K562 (cell line): ENCODE data around the gene TBC1D2B. TPM values are rescaled to one million over a fixed set of nuclear protein-coding genes. Genes with fewer than 3 reads are reported as not detected.

Source experiments
- ATAC-seq: fragments of 200-7000 bp; cut with Tn5 transposase; 3 replicates; pipeline ENCODE4 v1.9.1; 2020; ENCODE audit warnings: moderate library complexity
- Bru-seq: library from RNA; stranded (reverse); fragments of 400-500 nt; gene quantifications from one replicate; lab custom pipeline; 2021; lab: Mats Ljungman, UMichigan
- BruChase-seq, 2 experiments: library from RNA; stranded (reverse); fragments of 400-500 nt; gene quantifications; one replicate each; lab custom pipeline; 2021; lab: Mats Ljungman, UMichigan
- BruUV-seq: library from RNA; stranded (reverse); fragments of 400-500 nt; replicated peaks from 2 replicates; lab custom pipeline; 2021; lab: Mats Ljungman, UMichigan
- CTCF ChIA-PET: fragments of 300-600 bp; formaldehyde crosslinking; extraction: SDS; loops from one replicate; lab custom pipeline; 2021; ENCODE audit warnings: low intra/inter-chr PET ratio; lab: Yijun Ruan, JAX
- POLR2A ChIA-PET: fragments of 300-600, 350-650 bp; sonication (Branson Sonifier 250); formaldehyde crosslinking; extraction: SDS; loops from one replicate; lab custom pipeline; 2021; ENCODE audit warnings: antibody characterized with exemption, inconsistent platforms; lab: Yijun Ruan, JAX
- DNase-seq, 4 experiments: peaks; one replicate each; pipeline versions ENCODE4 v3.0.0 to v3.0.0-alpha.2; 2011 to 2018; ENCODE audit warnings: low spot score in 3 of 4, mixed read lengths in 3 of 4; ENCODE audit errors: extremely low read depth in 1 of 4
- FAIRE-seq: peaks from 2 replicates; lab custom pipeline; 2011; peaks lifted over from hg19 to GRCh38; lab: Jason Lieb, UNC
- H2AFZ ChIP-seq: 2 replicates; pipeline ENCODE4 v1.6.0; 2011; ENCODE audit warnings: low read depth, low read length, control low read depth, inconsistent platforms
- H3K27ac ChIP-seq: fragments of 200-600 bp; 3 replicates; pipeline ENCODE4 v1.8.0; 2011; ENCODE audit warnings: low read depth, mild to moderate bottlenecking, control low read depth, inconsistent platforms, low read length, moderate library complexity, mixed read lengths; ENCODE audit errors: extremely low read depth
- H3K27me3 ChIP-seq, 2 experiments: fragments of 300-600 bp in 1 of 2; 2 replicates in 1 of 2; 3 replicates in 1 of 2; pipeline versions ENCODE4 v1.6.0 to v1.8.0; 2011; ENCODE audit warnings: inconsistent platforms in 2 of 2, low read length in 2 of 2, mild to moderate bottlenecking in 1 of 2, mixed read lengths in 1 of 2, moderate library complexity in 1 of 2; ENCODE audit not compliant: control insufficient read depth in 2 of 2, insufficient read depth in 2 of 2
- H3K36me3 ChIP-seq: fragments of 300-600 bp; 3 replicates; pipeline ENCODE4 v1.8.0; 2011; ENCODE audit warnings: mild to moderate bottlenecking, low read length, inconsistent platforms; ENCODE audit not compliant: control insufficient read depth, insufficient read depth
- H3K4me1 ChIP-seq, 2 experiments: fragments of 200-600 bp in 1 of 2; replicated peaks in 1 of 2; 2 replicates in 1 of 2; 3 replicates in 1 of 2; pipeline versions ENCODE4 v1.5.1 to v1.8.0; 2011; ENCODE audit warnings: inconsistent platforms in 2 of 2, low read length in 2 of 2, mild to moderate bottlenecking in 1 of 2, mixed read lengths in 1 of 2, moderate library complexity in 1 of 2; ENCODE audit not compliant: control insufficient read depth in 2 of 2, insufficient read depth in 2 of 2
- H3K4me2 ChIP-seq: 2 replicates; pipeline ENCODE4 v1.6.1; 2011; ENCODE audit warnings: low read length, control low read depth, inconsistent platforms, mixed read lengths; ENCODE audit not compliant: insufficient read depth
- H3K4me3 ChIP-seq: fragments of 200-600 bp; sonication (generic), shearing (Covaris generic); 2 replicates; pipeline ENCODE4 v1.5.1; 2016; ENCODE audit warnings: control low read depth, inconsistent platforms
- H3K79me2 ChIP-seq: fragments of 200-600 bp; 3 replicates; pipeline ENCODE4 v1.8.0; 2011; ENCODE audit warnings: low read length, inconsistent platforms; ENCODE audit not compliant: control insufficient read depth, insufficient read depth
- H3K9ac ChIP-seq, 2 experiments: 2 replicates each; pipeline versions ENCODE4 v1.6.0 to v1.6.1; 2011; ENCODE audit warnings: low read depth in 2 of 2, low read length in 2 of 2, control low read depth in 1 of 2, inconsistent platforms in 1 of 2, mild to moderate bottlenecking in 1 of 2, mixed read lengths in 1 of 2; ENCODE audit not compliant: insufficient read depth in 1 of 2
- H3K9me1 ChIP-seq: one replicate; pipeline ENCODE4 v1.6.0; 2011; ENCODE audit warnings: inconsistent platforms, mild to moderate bottlenecking, low read length, moderate library complexity; ENCODE audit not compliant: control insufficient read depth, insufficient read depth
- H3K9me3 ChIP-seq: replicated peaks from 2 replicates; pipeline ENCODE4 v1.5.1; 2011; ENCODE audit warnings: low read depth, low read length, inconsistent platforms; ENCODE audit not compliant: control insufficient read depth, insufficient read depth
- H4K20me1 ChIP-seq: replicated peaks from 2 replicates; pipeline ENCODE4 v1.6.1; 2011; ENCODE audit warnings: low read length, inconsistent platforms, mixed read lengths; ENCODE audit not compliant: control insufficient read depth, insufficient read depth
- CTBP1 ChIP-seq: fragments of 450-650 bp; IDR thresholded peaks from 2 replicates; pipeline ENCODE4 v1.6.1; 2016; ENCODE audit warnings: borderline replicate concordance
- HNRNPLL ChIP-seq: fragments of 200-400 bp; formaldehyde crosslinking; IDR thresholded peaks from 2 replicates; pipeline ENCODE4 v1.6.1; 2017; ENCODE audit warnings: low read length, low read depth, mild to moderate bottlenecking; ENCODE audit not compliant: poor library complexity, severe bottlenecking
- NEUROD1 ChIP-seq: fragments of 150-350 bp; IDR thresholded peaks from 2 replicates; pipeline ENCODE4 v1.6.1; 2014; ENCODE audit warnings: borderline replicate concordance, low read length, low read depth; ENCODE audit not compliant: partially characterized antibody
- TEAD1 ChIP-seq, 2 experiments: fragments of 450-650 bp in 1 of 2; sonication (generic) in 1 of 2; formaldehyde crosslinking; IDR thresholded peaks; 2 replicates each; pipeline versions ENCODE4 v1.4.0 to v1.8.0; 2020 to 2022; ENCODE audit warnings: mild to moderate bottlenecking in 2 of 2, missing genetic modification reagents in 1 of 2
- TRIM24 ChIP-seq, 2 experiments: fragments of 450-650 bp; IDR thresholded peaks; 2 replicates each; pipeline ENCODE4 v1.6.1; 2016
- YY1 ChIP-seq, 3 experiments: IDR thresholded peaks; 2 replicates each; pipeline ENCODE4 v1.6.1; 2011; ENCODE audit warnings: low read length in 2 of 3, mild to moderate bottlenecking in 2 of 3, moderate library complexity in 2 of 3, borderline replicate concordance in 1 of 3, control low read depth in 1 of 3, low read depth in 1 of 3; ENCODE audit not compliant: insufficient read depth in 3 of 3, insufficient replicate concordance in 2 of 3, control insufficient read depth in 1 of 3, insufficient read length in 1 of 3; ENCODE audit errors: extremely low read depth in 1 of 3
- ZNF143 ChIP-seq: sonication (generic); formaldehyde crosslinking; IDR thresholded peaks from 2 replicates; pipeline ENCODE4 v1.9.0; 2022; ENCODE audit warnings: mild to moderate bottlenecking, missing genetic modification reagents
- WGBS: fragments of 100-300 bp; shearing (Covaris generic); methylation state at CpG from one replicate; pipeline ENCODE4 v1.1.6; 2016; ENCODE audit warnings: low coverage, mixed read lengths; ENCODE audit not compliant: insufficient coverage; ENCODE audit errors: missing lambda C conversion rate; 5-methylcytosine and 5-hydroxymethylcytosine counted together
- in situ Hi-C: fragments of 300-500 bp; cut with MboI; formaldehyde crosslinking; loops from 4 replicates; pipeline ENCODE4 v1.15.0; 2018; ENCODE audit warnings: inconsistent platforms, mixed read lengths
- intact Hi-C: fragments of 100-400 bp; cut with micrococcal nuclease; formaldehyde crosslinking; loops from 2 replicates; pipeline ENCODE4 v1.14.2; 2022
- long read RNA-seq, 3 experiments: library from polyadenylated mRNA in 2 of 3; library from RNA in 1 of 3; unstranded in 2 of 3; stranded (forward) in 1 of 3; transcript quantifications; one replicate each; pipeline ENCODE4 v2.0.0, GENCODE V29; 2019 to 2022
- polyA minus RNA-seq, 3 experiments: library from RNA; depleted of rRNA, polyadenylated mRNA; stranded (reverse); fragments of >200 nt; gene quantifications; 2 replicates each; pipeline ENCODE4 v1.2.3, GENCODE V29; 2011
- polyA plus RNA-seq, 8 experiments: library from polyadenylated mRNA; depleted of rRNA in 4 of 8; stranded (reverse) in 5 of 8; unstranded in 3 of 8; fragments of >200 nt; fragmentation: Nextera tagmentation in 2 of 8; fragmentation: Illumina TruSeq in 1 of 8; extraction: Ambion mirVana in 2 of 8; extraction: Trizol in 1 of 8; gene quantifications; 2 replicates each; pipeline versions ENCODE4 v1.2.1 to v1.2.3, GENCODE V29; 2011 to 2014; ENCODE audit warnings: inconsistent platforms in 1 of 8, missing spikeins in 1 of 8
- total RNA-seq, 7 experiments: library from RNA; depleted of rRNA in 6 of 7; stranded (reverse); fragments of >200 nt in 6 of 7; fragmentation: Illumina TruSeq in 2 of 7; extraction: Trizol in 2 of 7; gene quantifications; 2 replicates each; pipeline versions ENCODE4 v1.2.1 to v1.2.3, GENCODE V29; 2011 to 2021; ENCODE audit warnings: low replicate concordance in 1 of 7
- TF ChIP-seq, protein P1 (sequence below): IDR thresholded peaks from 2 replicates; pipeline ENCODE4 v1.6.1; 2011; ENCODE audit warnings: borderline replicate concordance, low read depth, mild to moderate bottlenecking, moderate library complexity, low read length; ENCODE audit not compliant: insufficient read depth, poor library complexity, severe bottlenecking
- TF ChIP-seq, protein P2 (sequence below), 2 experiments: IDR thresholded peaks; 2 replicates each; pipeline ENCODE4 v1.6.1; 2011; ENCODE audit warnings: borderline replicate concordance in 1 of 2, control low read depth in 1 of 2, low read depth in 1 of 2, low read length in 1 of 2, mild to moderate bottlenecking in 1 of 2, mixed read lengths in 1 of 2, moderate library complexity in 1 of 2; ENCODE audit not compliant: insufficient read depth in 1 of 2, insufficient read length in 1 of 2, poor library complexity in 1 of 2, severe bottlenecking in 1 of 2; ENCODE audit errors: extremely low read depth in 1 of 2

TBC1D2B gene
- total RNA-seq (2011; cell fraction: chromatin; rRNA removed; ENCODE audit: low replicate concordance), result 51.5 and 55.8 TPM in 2 replicates
- 24.0 and 27.9 TPM in 2 replicates for total RNA-seq (2011; cell fraction: nucleolus; rRNA removed)
- 23.0 and 24.5 TPM in 2 replicates for total RNA-seq (2011; cell fraction: nucleoplasm; rRNA removed)
- total RNA-seq (2014; rRNA removed) (5.1 and 6.2 TPM in 2 replicates), total RNA-seq (2014; rRNA removed; fragmentation: Illumina TruSeq; extraction: Trizol) (8.9 and 9.3 TPM in 2 replicates), total RNA-seq (2015; rRNA removed; fragmentation: Illumina TruSeq; extraction: Trizol) (7.8 and 8.9 TPM in 2 replicates), total RNA-seq (2021) (10.1 and 10.7 TPM in 2 replicates), polyA plus RNA-seq (2011; rRNA removed) (13.7 and 16.3 TPM in 2 replicates), polyA plus RNA-seq (2014; fragmentation: Illumina TruSeq; extraction: Trizol) (7.7 and 9.2 TPM in 2 replicates), polyA plus RNA-seq (2014; fragmentation: Nextera tagmentation; extraction: Ambion mirVana) (under 1 TPM; 0.15 to 0.48 TPM), polyA plus RNA-seq (2014; rRNA removed) (6.5 and 6.9 TPM in 2 replicates), polyA minus RNA-seq (2011; rRNA and poly(A)+ RNA removed) (10.0 and 13.7 TPM in 2 replicates), Bru-seq, nascent RNA (percentile 60 among the genes with signal in this experiment), BruChase-seq, experiment 1, labeled RNA remaining after a 2-hour chase (percentile 60 among the genes with signal in this experiment), BruChase-seq, experiment 2, labeled RNA remaining after a 6-hour chase (percentile 62 among the genes with signal in this experiment)
- polyA plus RNA-seq (2011; cell fraction: cytosol; rRNA removed), result 9.0 and 12.5 TPM in 2 replicates
- 28.9 and 35.0 TPM in 2 replicates for polyA plus RNA-seq (2011; cell fraction: nucleus; rRNA removed)
- 5.8 and 15.9 TPM in 2 replicates for polyA plus RNA-seq (2012)
- polyA minus RNA-seq (2011; cell fraction: cytosol; rRNA and poly(A)+ RNA removed), result 5.5 and 8.6 TPM in 2 replicates
- polyA minus RNA-seq (2011; cell fraction: nucleus; rRNA and poly(A)+ RNA removed), result 7.5 and 11.8 TPM in 2 replicates
- long read RNA-seq, experiment 1, full-length matches to known transcripts, result 24 of 34 reads
- long read RNA-seq, experiment 1, partial matches to known transcripts, result 4 of 34 reads
- long read RNA-seq, experiment 1, other reads (novel, unspliced or antisense), result 6 of 34 reads
- long read RNA-seq, experiment 2, full-length matches to known transcripts, result 6 of 10 reads
- long read RNA-seq, experiment 2, partial matches to known transcripts, result 3 of 10 reads
- long read RNA-seq, experiment 2, other reads (novel, unspliced or antisense), result 1 of 10 reads
- long read RNA-seq, experiment 3, result 0 reads

DNA sequence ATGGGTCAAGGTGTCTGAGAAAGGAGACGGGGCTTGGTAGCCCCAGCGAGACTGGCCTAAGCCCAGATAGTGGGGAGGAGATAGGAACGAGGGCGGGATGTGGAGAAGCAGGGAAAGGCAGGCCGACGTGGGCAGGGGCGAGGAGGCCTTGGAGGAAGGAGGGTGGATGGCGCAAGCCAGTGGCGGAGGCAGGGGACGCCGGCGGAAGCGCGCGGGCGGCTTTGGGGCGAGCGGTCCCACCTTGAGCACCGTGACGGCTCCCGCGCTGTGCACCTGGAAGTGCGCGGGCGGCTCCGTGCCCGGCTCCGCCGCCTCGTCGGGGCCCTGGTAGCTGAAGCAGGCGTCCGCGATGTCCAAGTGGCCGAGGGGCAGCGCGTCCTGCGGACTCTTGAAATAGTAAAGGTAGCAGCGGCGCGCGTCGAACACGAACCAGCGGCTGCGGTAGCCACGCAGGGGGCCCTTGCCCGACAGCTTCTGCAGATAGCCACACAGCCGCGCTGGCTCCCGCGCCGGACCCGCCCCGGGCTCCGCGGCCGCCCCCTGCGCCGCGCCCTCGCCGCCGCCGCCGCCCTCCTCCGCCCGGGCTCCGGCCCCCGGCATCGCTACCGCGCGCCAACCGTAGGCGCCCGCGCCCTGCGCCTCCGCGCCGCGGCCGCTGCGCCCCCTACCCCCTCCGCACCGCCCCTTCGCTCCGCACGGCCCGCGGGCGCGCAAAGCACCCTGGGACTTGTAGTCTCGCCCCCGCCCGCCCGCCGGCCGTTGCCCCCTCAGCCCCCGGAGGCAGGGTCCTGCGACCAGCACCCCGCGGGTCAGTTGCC is at the start of gene TBC1D2B:
Gene TBC1D2B, minus strand, starts transcription at position 659 of the 818 bp plus-strand sequence. Its CDS starts 59 bp downstream, at position 600.
- Histone ChIP-seq H4K20me1 (peaks cover 9% of the 10 kb centered on the region), H3K79me2 (peaks cover 10% of the 10 kb centered on the region; the same call in 2 of the 3 replicates), H2AFZ (peak within 1 kb of the TSS; percentile 97), H3K27me3 (no peaks in the 10 kb centered on the region), H3K9ac (peak within 1 kb of the TSS; percentile 66 to 96), H3K9me1 (no peaks in the 10 kb centered on the region), H3K4me3 (peak within 1 kb of the TSS; percentile 81), H3K27ac (peak within 1 kb of the TSS; percentile 55; the same call in 2 of the 3 replicates), H3K9me3 (no peaks in the 10 kb centered on the region), H3K4me1 (peaks cover 10 to 17% of the 10 kb centered on the region in 2 experiments; a peak in 3 of 5 replicates), H3K36me3 (no peaks in the 10 kb centered on the region), H3K4me2 (peak within 1 kb of the TSS; percentile 93)
- in situ Hi-C loops (no loop called here), intact Hi-C loops (no loop called here)
- DNase-seq (peak; percentile 75 to 93 (median 86)), FAIRE-seq (no peak), ATAC-seq (peak; percentile 87)
- WGBS, result 1% methylated on average over 64 of the region's 104 CpGs
- CTCF ChIA-PET, result no interaction called here
- no TSS peak for BruUV-seq
- POLR2A ChIA-PET, result interaction anchor here (1.0 kb wide), 1 partner anchor 18 kb away, joined by 3 read pairs; no protein-coding TSS in a partner anchor
- TF ChIP-seq, protein P1, sequence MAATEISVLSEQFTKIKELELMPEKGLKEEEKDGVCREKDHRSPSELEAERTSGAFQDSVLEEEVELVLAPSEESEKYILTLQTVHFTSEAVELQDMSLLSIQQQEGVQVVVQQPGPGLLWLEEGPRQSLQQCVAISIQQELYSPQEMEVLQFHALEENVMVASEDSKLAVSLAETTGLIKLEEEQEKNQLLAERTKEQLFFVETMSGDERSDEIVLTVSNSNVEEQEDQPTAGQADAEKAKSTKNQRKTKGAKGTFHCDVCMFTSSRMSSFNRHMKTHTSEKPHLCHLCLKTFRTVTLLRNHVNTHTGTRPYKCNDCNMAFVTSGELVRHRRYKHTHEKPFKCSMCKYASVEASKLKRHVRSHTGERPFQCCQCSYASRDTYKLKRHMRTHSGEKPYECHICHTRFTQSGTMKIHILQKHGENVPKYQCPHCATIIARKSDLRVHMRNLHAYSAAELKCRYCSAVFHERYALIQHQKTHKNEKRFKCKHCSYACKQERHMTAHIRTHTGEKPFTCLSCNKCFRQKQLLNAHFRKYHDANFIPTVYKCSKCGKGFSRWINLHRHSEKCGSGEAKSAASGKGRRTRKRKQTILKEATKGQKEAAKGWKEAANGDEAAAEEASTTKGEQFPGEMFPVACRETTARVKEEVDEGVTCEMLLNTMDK, result peak; percentile 25
- TF ChIP-seq TEAD1 (CRISPR knock-in tag; IDR thresholded peaks at IDR 0.05) (peak in 1 of 2 experiments; percentile 55; a peak in 1 of 4 replicates), HNRNPLL (peak; percentile 84), CTBP1 (peak; percentile 76), NEUROD1 (peak; percentile 25), ZNF143 (CRISPR knock-in tag) (peak; percentile 77), YY1 (IDR thresholded peaks at IDR 0.05; ENCODE audit: borderline replicate concordance in 1 of 3, control insufficient read depth in 1 of 3, extremely low read depth in 1 of 3, insufficient read depth in 3 of 3, insufficient read length in 1 of 3, insufficient replicate concordance in 2 of 3, low read depth in 1 of 3, low read length in 2 of 3) (peak in 2 of 3 experiments; percentile 29 to 49), TRIM24 (IDR thresholded peaks at IDR 0.05) (0 out of 4 replicates have a peak, but pooled peaks of 1 of the 2 experiments have one; percentile 10)
- TF ChIP-seq, protein P2, sequence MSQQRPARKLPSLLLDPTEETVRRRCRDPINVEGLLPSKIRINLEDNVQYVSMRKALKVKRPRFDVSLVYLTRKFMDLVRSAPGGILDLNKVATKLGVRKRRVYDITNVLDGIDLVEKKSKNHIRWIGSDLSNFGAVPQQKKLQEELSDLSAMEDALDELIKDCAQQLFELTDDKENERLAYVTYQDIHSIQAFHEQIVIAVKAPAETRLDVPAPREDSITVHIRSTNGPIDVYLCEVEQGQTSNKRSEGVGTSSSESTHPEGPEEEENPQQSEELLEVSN (IDR thresholded peaks at IDR 0.05; ENCODE audit: borderline replicate concordance in 1 of 2, extremely low read depth in 1 of 2, insufficient read depth in 1 of 2, insufficient read length in 1 of 2, low read depth in 1 of 2, low read length in 1 of 2, poor library complexity in 1 of 2, severe bottlenecking in 1 of 2), result peak; percentile 50 to 70
